Esophagus squamous epithelium (tissue), 5 donors: ENCODE measurements around the gene SLC5A9. TPM values are rescaled to one million over a fixed set of nuclear protein-coding genes. Genes with fewer than 3 reads are reported as not detected.

ENCODE experiments used
- DNase-seq: peaks from one replicate; lab custom pipeline; 2025; lab: John Stamatoyannopoulos, UW
- H3K27ac ChIP-seq, 4 donors: fragments of 200-600 bp; sonication (generic); one replicate each; pipeline ENCODE4 v1.5.1; 2016 to 2019; ENCODE audit warnings: mild to moderate bottlenecking in 1 of 4
- H3K27me3 ChIP-seq, 4 donors: fragments of 200-600 bp; sonication (generic); 1 replicate in 3 of 4; 2 replicates in 1 of 4; pipeline versions ENCODE4 v1.5.1 to v1.6.0; 2017 to 2021; ENCODE audit warnings: antibody characterized with exemption in 1 of 4
- H3K36me3 ChIP-seq, 3 donors: fragments of 200-600 bp; sonication (generic); one replicate each; pipeline ENCODE4 v1.5.1; 2016 to 2019
- H3K4me1 ChIP-seq, 3 donors: fragments of 200-600 bp; sonication (generic); one replicate each; pipeline ENCODE4 v1.5.1; 2017 to 2019
- H3K4me3 ChIP-seq, 4 donors: fragments of 200-600 bp; sonication (generic); 1 replicate in 3 of 4; 2 replicates in 1 of 4; pipeline ENCODE4 v1.5.1; 2016 to 2019; ENCODE audit warnings: mild to moderate bottlenecking in 2 of 4, moderate library complexity in 1 of 4
- H3K9me3 ChIP-seq, 3 donors: fragments of 200-600 bp; sonication (generic); one replicate each; pipeline ENCODE4 v1.5.1; 2016 to 2019
- POLR2A ChIP-seq, 4 donors: fragments of 450-650 bp; IDR thresholded peaks; one replicate each; pipeline ENCODE4 v1.6.1; 2017; ENCODE audit warnings: antibody characterized with exemption in 4 of 4, mild to moderate bottlenecking in 4 of 4, moderate library complexity in 3 of 4
- WGBS, 2 donors: methylation state at CpG; one replicate each; pipeline ENCODE4 v1.1.5; 2018; 5-methylcytosine and 5-hydroxymethylcytosine counted together
- intact Hi-C: fragments of 100-400 bp; cut with DNase I; formaldehyde crosslinking; loops from one replicate; pipeline ENCODE4 v1.15.0; 2022
- total RNA-seq, 4 donors: library from RNA; depleted of rRNA; stranded (reverse); fragments of >200 nt; gene quantifications; one replicate each; pipeline ENCODE4 v1.1.0, GENCODE V29; 2016
- TF ChIP-seq, protein P1 (sequence below), 6 experiments: fragments of 450-650 bp in 4 of 6; fragments of 200-600 bp in 2 of 6; sonication (generic) in 2 of 6; IDR thresholded peaks; one replicate each; pipeline ENCODE4 v1.5.1; 2016 to 2019; ENCODE audit warnings: antibody characterized with exemption in 6 of 6, mild to moderate bottlenecking in 4 of 6, moderate library complexity in 4 of 6
- donor health status: DM: yes; HTN: yes; CAD: no.

The SLC5A9 gene
- total RNA-seq, 4 donors from 2014 or later: 0.19 to 0.38 TPM; not detected in 2

DNA sequence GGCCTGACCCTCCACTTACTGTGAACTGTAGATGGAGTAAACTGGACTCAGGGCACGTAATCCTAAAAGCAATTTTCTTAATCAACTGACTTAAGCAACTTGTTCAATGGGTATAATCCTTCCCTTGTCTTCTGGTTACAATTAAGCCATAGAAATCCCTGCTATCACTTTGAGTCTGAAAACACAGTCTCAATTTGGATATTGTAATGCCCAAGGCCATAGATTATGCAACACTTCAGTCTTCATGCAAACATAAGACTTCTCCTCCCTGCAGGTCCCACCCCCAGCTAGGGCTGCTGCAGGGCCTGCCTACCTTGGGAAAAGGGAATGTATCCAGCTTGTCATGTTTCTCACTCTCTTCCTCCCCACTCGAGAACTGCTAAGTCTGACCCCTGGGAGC lies 6.2 kb upstream of the SLC5A9 start:
- Histone ChIP-seq H3K9me3 (no peaks in the 10 kb centered on the region), H3K4me3 (no peak overlapping the region), H3K27me3 (peaks cover 0 to 5% (median 0%) of the 10 kb centered on the region in 4 donors), H3K36me3 (no peaks in the 10 kb centered on the region), H3K27ac (no peak overlapping the region), H3K4me1 (peaks cover 9 to 28% (median 10%) of the 10 kb centered on the region in 3 donors)
- no peak for TF ChIP-seq POLR2A (IDR thresholded peaks at IDR 0.05)
- TF ChIP-seq, protein P1, sequence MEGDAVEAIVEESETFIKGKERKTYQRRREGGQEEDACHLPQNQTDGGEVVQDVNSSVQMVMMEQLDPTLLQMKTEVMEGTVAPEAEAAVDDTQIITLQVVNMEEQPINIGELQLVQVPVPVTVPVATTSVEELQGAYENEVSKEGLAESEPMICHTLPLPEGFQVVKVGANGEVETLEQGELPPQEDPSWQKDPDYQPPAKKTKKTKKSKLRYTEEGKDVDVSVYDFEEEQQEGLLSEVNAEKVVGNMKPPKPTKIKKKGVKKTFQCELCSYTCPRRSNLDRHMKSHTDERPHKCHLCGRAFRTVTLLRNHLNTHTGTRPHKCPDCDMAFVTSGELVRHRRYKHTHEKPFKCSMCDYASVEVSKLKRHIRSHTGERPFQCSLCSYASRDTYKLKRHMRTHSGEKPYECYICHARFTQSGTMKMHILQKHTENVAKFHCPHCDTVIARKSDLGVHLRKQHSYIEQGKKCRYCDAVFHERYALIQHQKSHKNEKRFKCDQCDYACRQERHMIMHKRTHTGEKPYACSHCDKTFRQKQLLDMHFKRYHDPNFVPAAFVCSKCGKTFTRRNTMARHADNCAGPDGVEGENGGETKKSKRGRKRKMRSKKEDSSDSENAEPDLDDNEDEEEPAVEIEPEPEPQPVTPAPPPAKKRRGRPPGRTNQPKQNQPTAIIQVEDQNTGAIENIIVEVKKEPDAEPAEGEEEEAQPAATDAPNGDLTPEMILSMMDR (IDR thresholded peaks at IDR 0.05): no peak
- 56 to 73% methylated on average over 1 of the region's 2 CpGs for WGBS, 2 donors
- no peak for DNase-seq
- intact Hi-C loops: no loop called here

DNA sequence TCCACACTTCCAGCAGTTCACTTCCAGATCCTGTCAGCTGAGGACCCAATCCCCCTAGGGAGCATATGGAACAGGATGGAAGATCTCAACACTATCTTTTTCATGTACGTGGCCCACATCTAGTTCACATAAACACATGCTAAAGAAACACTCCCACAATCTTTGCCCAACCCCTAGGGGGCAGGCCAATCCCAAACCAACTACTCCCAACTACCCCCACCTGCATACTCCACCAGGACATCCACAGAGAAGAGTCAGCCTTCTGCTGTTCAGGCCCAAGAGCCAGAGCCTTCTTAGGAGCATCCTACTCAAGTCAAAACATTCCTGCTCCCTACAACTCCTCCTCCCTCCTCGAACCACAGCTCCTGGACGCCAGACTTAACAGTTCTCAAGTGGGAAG lies 5.6 kb upstream of the SLC5A9 start:
- no peak overlapping the region for H3K27ac ChIP-seq
- H3K36me3 ChIP-seq: no peaks in the 10 kb centered on the region
- H3K27me3 ChIP-seq: peaks cover 0 to 12% (median 0%) of the 10 kb centered on the region in 4 donors
- H3K4me1 ChIP-seq: peaks cover 9 to 28% (median 10%) of the 10 kb centered on the region in 3 donors
- intact Hi-C loops: no loop called here
- no peak overlapping the region for H3K4me3 ChIP-seq
- DNase-seq: no peak
- 48 to 67% methylated on average over 3 of the region's 3 CpGs for WGBS, 2 donors
- H3K9me3 ChIP-seq: no peaks in the 10 kb centered on the region
- TF ChIP-seq, protein P1 (IDR thresholded peaks at IDR 0.05): peak in 1 of 6 experiments; percentile 17
- TF ChIP-seq POLR2A (IDR thresholded peaks at IDR 0.05): no peak

DNA sequence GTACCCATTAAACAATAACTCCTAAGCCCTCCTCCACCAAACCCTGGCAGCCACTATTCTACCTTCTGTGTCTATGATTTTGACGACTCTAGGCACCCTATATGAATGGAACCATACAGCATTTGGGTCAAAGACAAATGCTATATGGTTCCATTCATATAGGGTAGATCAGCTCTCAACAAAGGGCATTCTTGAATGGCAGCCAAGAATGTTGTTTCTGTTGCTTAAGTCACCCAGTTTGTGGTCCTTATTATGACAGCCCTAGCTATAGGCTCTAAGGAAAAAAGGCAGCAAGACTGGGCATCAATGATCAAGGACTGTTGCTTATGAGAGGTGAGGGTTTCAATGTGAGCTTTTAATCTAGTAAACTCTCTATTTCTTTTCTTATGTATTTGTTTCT lies 4.7 kb upstream of the SLC5A9 start:
- intact Hi-C loops: no loop called here

DNA sequence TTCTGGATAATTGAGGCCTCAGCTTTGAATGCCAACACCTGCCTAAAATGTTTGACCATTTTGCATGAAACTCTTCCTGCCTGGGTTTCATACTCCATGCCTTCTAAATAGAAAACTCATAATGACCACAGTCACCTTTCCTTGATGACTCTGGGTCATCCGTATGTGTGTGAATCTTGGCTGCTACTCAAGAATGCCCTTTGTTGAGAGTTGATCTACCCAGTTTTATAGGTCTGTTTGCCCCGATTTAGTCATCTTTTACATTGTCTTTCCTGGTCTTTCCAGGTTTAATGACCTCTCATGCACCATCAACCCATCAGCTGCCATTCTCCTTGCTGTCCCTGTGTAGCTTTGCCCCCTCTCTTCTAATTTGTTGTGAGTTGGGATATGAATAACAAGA lies 2.7 kb upstream of the SLC5A9 start:
- peaks cover 0 to 33% (median 0%) of the 10 kb centered on the region in 4 donors for H3K27me3 ChIP-seq
- H3K9me3 ChIP-seq: no peaks in the 10 kb centered on the region
- DNase-seq: no peak
- peaks cover 5 to 18% (median 8%) of the 10 kb centered on the region in 3 donors for H3K4me1 ChIP-seq
- TF ChIP-seq, protein P1 (IDR thresholded peaks at IDR 0.05): no peak
- TF ChIP-seq POLR2A (IDR thresholded peaks at IDR 0.05): no peak
- H3K4me3 ChIP-seq: no peak overlapping the region
- H3K36me3 ChIP-seq: no peaks in the 10 kb centered on the region
- 58 to 64% methylated on average over 2 of the region's 2 CpGs for WGBS, 2 donors
- no peak overlapping the region for H3K27ac ChIP-seq
- intact Hi-C loops: no loop called here

More for the DNA sequence above, 4.7 kb upstream of the SLC5A9 start:
- no peaks in the 10 kb centered on the region for H3K36me3 ChIP-seq
- no peak for DNase-seq
- H3K27ac ChIP-seq: no peak overlapping the region
- H3K9me3 ChIP-seq: no peaks in the 10 kb centered on the region
- 0 to 20% methylated on average over 1 of the region's 1 CpG for WGBS, 2 donors
- TF ChIP-seq, protein P1 (IDR thresholded peaks at IDR 0.05): no peak
- TF ChIP-seq POLR2A (IDR thresholded peaks at IDR 0.05): no peak
- H3K4me3 ChIP-seq: no peak overlapping the region
- peaks cover 9 to 28% (median 10%) of the 10 kb centered on the region in 3 donors for H3K4me1 ChIP-seq
- peaks cover 0 to 19% (median 0%) of the 10 kb centered on the region in 4 donors for H3K27me3 ChIP-seq

DNA sequence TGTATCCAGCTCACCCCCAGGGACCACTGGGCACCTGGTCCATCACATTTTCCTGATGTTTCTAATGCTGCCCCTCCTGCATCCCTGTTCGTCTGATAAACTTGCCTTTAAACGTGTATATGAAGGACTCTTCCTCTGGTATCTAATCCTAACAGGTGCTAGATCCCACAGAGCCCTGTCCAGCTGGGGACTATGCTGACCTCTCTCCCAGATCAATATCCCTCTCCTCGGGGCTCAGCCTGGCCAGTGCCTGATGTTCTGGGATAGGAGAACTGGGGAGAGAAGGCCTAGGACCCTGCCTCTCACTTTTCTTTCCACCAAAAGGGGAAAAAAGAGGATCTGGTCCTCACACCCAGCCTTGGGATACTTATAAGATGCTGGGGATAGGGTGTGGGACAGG lies 1.4 kb upstream of the SLC5A9 start:
- H3K4me1 ChIP-seq: peaks cover 0 to 5% (median 0%) of the 10 kb centered on the region in 3 donors
- H3K27ac ChIP-seq: no peak overlapping the region
- no peaks in the 10 kb centered on the region for H3K36me3 ChIP-seq
- no peak overlapping the region for H3K4me3 ChIP-seq
- DNase-seq: no peak
- 66 to 91% methylated on average over 2 to 3 of the region's 3 CpGs for WGBS, 2 donors
- H3K9me3 ChIP-seq: no peaks in the 10 kb centered on the region
- no peak for TF ChIP-seq POLR2A (IDR thresholded peaks at IDR 0.05)
- TF ChIP-seq, protein P1 (IDR thresholded peaks at IDR 0.05): no peak
- intact Hi-C loops: no loop called here
- H3K27me3 ChIP-seq: peaks cover 0 to 44% (median 0%) of the 10 kb centered on the region in 4 donors
